ENCODE data around the gene RAPGEF1. TPM values are rescaled to one million over a fixed set of nuclear protein-coding genes. Genes with fewer than 3 reads are reported as not detected.

RAPGEF1 gene
- total RNA-seq, 1 donor from 2014 or later: 76.8 TPM

DNA sequence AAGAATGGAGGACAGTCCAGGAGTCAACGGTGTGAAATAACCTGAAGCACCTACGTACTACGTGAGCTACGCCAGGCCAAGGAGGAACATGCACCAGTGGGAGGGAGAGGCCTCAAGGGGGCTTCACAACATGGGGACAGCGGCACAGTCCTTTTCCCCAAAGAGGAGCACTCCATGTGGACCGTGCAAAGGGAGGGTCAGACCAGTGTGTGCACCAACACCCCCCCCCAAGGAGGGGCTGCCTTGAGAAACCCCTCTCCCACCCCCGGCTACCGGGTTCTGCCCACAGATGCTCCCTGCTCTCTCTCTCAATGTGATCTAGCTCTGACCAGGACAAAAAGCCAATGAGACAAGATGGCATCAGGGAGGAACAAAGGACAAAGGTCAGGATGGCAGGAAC, 126.0 kb downstream of the RAPGEF1 start:
- peaks cover 13% of the 10 kb centered on the region for H3K4me1 ChIP-seq (ENCODE audit: insufficient read depth, low read length)
- DNase-seq (ENCODE audit: low read depth) (no peak), FAIRE-seq (no peak)
- no peaks in the 10 kb centered on the region for H3K79me2 ChIP-seq (ENCODE audit: insufficient read depth, low read length)
- H3K36me3 Mint-ChIP-seq (ENCODE audit: low read depth, unreplicated experiment): peaks cover 36% of the 10 kb centered on the region
- H3K9me3 ChIP-seq (ENCODE audit: insufficient read depth, low read depth, low read length): no peaks in the 10 kb centered on the region
- no peaks in the 10 kb centered on the region for H3K9me3 Mint-ChIP-seq (ENCODE audit: unreplicated experiment)
- no peaks in the 10 kb centered on the region for H3K27me3 Mint-ChIP-seq (ENCODE audit: low read depth, unreplicated experiment)
- no peak overlapping the region for H3K4me3 ChIP-seq (ENCODE audit: insufficient read depth, low read depth, low read length)
- peaks cover 14% of the 10 kb centered on the region for H4K20me1 ChIP-seq (ENCODE audit: insufficient read depth, low read length)
- H2AFZ ChIP-seq (ENCODE audit: low read depth, low read length): no peak overlapping the region
- peaks cover 2% of the 10 kb centered on the region for H3K36me3 ChIP-seq (ENCODE audit: insufficient read depth, low read length)
- no peak overlapping the region for H3K9ac ChIP-seq (ENCODE audit: low read length)
- no peak overlapping the region for H3K4me3 Mint-ChIP-seq (ENCODE audit: unreplicated experiment)
- H3K27ac Mint-ChIP-seq (ENCODE audit: unreplicated experiment): no peak overlapping the region
- TF ChIP-seq EZH2 (IDR thresholded peaks at IDR 0.05; ENCODE audit: insufficient read depth, low read length): no peak
- TF ChIP-seq, protein P1, sequence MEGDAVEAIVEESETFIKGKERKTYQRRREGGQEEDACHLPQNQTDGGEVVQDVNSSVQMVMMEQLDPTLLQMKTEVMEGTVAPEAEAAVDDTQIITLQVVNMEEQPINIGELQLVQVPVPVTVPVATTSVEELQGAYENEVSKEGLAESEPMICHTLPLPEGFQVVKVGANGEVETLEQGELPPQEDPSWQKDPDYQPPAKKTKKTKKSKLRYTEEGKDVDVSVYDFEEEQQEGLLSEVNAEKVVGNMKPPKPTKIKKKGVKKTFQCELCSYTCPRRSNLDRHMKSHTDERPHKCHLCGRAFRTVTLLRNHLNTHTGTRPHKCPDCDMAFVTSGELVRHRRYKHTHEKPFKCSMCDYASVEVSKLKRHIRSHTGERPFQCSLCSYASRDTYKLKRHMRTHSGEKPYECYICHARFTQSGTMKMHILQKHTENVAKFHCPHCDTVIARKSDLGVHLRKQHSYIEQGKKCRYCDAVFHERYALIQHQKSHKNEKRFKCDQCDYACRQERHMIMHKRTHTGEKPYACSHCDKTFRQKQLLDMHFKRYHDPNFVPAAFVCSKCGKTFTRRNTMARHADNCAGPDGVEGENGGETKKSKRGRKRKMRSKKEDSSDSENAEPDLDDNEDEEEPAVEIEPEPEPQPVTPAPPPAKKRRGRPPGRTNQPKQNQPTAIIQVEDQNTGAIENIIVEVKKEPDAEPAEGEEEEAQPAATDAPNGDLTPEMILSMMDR (IDR thresholded peaks at IDR 0.05; ENCODE audit: insufficient read depth, low read depth, low read length): no peak
- H3K27ac ChIP-seq (ENCODE audit: low read depth, low read length): no peak overlapping the region
- no peaks in the 10 kb centered on the region for H3K27me3 ChIP-seq (ENCODE audit: insufficient read depth, low read length)
- H3K4me1 Mint-ChIP-seq (ENCODE audit: low read depth, unreplicated experiment): peaks cover 20% of the 10 kb centered on the region
- no peak overlapping the region for H3K4me2 ChIP-seq (ENCODE audit: low read length)

DNA sequence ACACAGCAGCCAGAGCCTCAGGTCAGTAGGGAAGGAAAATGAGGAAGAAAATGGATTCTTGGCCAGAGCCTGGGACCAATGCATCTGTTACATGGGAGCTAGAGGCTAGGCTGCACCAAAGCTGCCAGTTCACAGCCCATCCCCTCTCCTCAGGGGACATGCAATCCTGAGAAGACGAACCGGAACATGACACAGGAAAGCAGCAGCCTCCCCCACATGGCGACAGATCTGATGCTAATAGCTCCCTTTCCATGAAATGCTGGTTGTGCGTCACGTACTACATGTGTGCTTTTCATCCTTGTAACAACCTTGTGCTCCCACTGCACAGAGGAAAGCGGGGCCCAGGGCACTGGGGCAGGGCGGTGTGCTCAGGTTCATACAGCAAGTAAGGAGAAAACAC, 127.0 kb downstream of the RAPGEF1 start:
- H2AFZ ChIP-seq (ENCODE audit: low read depth, low read length): no peak overlapping the region
- FAIRE-seq (no peak), DNase-seq (ENCODE audit: low read depth) (no peak)
- Mint-ChIP-seq H3K27ac (ENCODE audit: unreplicated experiment) (no peak overlapping the region), H3K36me3 (ENCODE audit: low read depth, unreplicated experiment) (peaks cover 31% of the 10 kb centered on the region), H3K4me1 (ENCODE audit: low read depth, unreplicated experiment) (peaks cover 29% of the 10 kb centered on the region), H3K4me3 (ENCODE audit: unreplicated experiment) (no peak overlapping the region), H3K27me3 (ENCODE audit: low read depth, unreplicated experiment) (no peaks in the 10 kb centered on the region), H3K9me3 (ENCODE audit: unreplicated experiment) (no peaks in the 10 kb centered on the region)
- H3K27ac ChIP-seq (ENCODE audit: low read depth, low read length): no peak overlapping the region
- H3K9ac ChIP-seq (ENCODE audit: low read length): no peak overlapping the region
- H3K4me3 ChIP-seq (ENCODE audit: insufficient read depth, low read depth, low read length): no peak overlapping the region
- H3K36me3 ChIP-seq (ENCODE audit: insufficient read depth, low read length): peaks cover 2% of the 10 kb centered on the region
- H3K9me3 ChIP-seq (ENCODE audit: insufficient read depth, low read depth, low read length): no peaks in the 10 kb centered on the region
- TF ChIP-seq, protein P1 (IDR thresholded peaks at IDR 0.05; ENCODE audit: insufficient read depth, low read depth, low read length): no peak
- no peak for TF ChIP-seq EZH2 (IDR thresholded peaks at IDR 0.05; ENCODE audit: insufficient read depth, low read length)
- no peaks in the 10 kb centered on the region for H3K27me3 ChIP-seq (ENCODE audit: insufficient read depth, low read length)
- H3K4me1 ChIP-seq (ENCODE audit: insufficient read depth, low read length): peaks cover 23% of the 10 kb centered on the region
- H4K20me1 ChIP-seq (ENCODE audit: insufficient read depth, low read length): peaks cover 18% of the 10 kb centered on the region
- no peaks in the 10 kb centered on the region for H3K79me2 ChIP-seq (ENCODE audit: insufficient read depth, low read length)
- H3K4me2 ChIP-seq (ENCODE audit: low read length): no peak overlapping the region

DNA sequence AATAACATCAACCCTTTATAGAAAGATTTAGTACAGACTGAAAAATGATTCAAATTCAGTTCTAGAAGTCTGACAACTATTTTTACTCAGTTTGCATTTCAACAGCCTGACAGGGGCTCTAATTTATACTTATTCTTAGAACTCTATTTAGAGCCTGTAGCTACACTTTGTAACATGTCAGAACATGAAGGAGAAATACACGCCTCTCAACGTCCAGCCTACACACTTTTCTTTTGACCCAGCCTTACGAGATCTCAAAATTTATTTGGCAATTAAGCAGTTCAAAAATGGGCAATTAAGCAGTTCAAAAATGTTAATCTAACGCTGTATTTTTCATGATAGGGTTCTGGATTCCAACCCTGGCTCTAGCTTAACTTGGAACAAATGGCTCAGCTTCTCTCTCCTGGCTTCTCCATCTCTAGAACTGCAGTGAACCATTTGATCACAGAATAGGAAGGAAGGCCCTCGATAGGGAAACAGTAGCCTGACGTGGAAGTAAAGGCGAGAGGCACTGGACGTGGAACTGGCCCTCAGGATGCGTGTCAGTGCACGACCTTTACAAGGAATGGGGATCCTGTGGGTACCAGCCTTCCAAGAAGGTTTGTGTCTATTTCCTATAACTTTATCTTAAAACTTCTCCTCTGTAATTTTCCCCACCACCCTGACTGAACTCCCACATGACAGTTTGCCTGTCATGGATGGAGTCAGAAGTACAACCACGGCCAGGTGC, 128.1 kb downstream of the RAPGEF1 start:
- H3K4me1 Mint-ChIP-seq (ENCODE audit: low read depth, unreplicated experiment): peaks cover 31% of the 10 kb centered on the region
- no peaks in the 10 kb centered on the region for H3K9me3 Mint-ChIP-seq (ENCODE audit: unreplicated experiment)
- H3K27me3 Mint-ChIP-seq (ENCODE audit: low read depth, unreplicated experiment): no peaks in the 10 kb centered on the region
- Histone ChIP-seq H3K79me2 (ENCODE audit: insufficient read depth, low read length) (no peaks in the 10 kb centered on the region), H3K4me2 (ENCODE audit: low read length) (no peak overlapping the region), H3K27me3 (ENCODE audit: insufficient read depth, low read length) (no peaks in the 10 kb centered on the region), H3K27ac (ENCODE audit: low read depth, low read length) (no peak overlapping the region), H2AFZ (ENCODE audit: low read depth, low read length) (no peak overlapping the region), H4K20me1 (ENCODE audit: insufficient read depth, low read length) (peaks cover 18% of the 10 kb centered on the region), H3K9ac (ENCODE audit: low read length) (no peak overlapping the region), H3K36me3 (ENCODE audit: insufficient read depth, low read length) (peaks cover 2% of the 10 kb centered on the region), H3K4me1 (ENCODE audit: insufficient read depth, low read length) (peaks cover 28% of the 10 kb centered on the region), H3K9me3 (ENCODE audit: insufficient read depth, low read depth, low read length) (no peaks in the 10 kb centered on the region), H3K4me3 (ENCODE audit: insufficient read depth, low read depth, low read length) (no peak overlapping the region)
- FAIRE-seq (no peak), DNase-seq (ENCODE audit: low read depth) (no peak)
- H3K4me3 Mint-ChIP-seq (ENCODE audit: unreplicated experiment): no peak overlapping the region
- TF ChIP-seq, protein P1 (IDR thresholded peaks at IDR 0.05; ENCODE audit: insufficient read depth, low read depth, low read length): no peak
- no peak overlapping the region for H3K27ac Mint-ChIP-seq (ENCODE audit: unreplicated experiment)
- peaks cover 23% of the 10 kb centered on the region for H3K36me3 Mint-ChIP-seq (ENCODE audit: low read depth, unreplicated experiment)

Data from astrocyte (in vitro differentiated cells and primary cell).